ENCODE results near the gene CDX2.

- no peak for TF ChIP-seq CTCF (IDR thresholded peaks at IDR 0.05 in 4 of 5, conservative IDR thresholded peaks at IDR 0.05 in 1 of 5)
- TF ChIP-seq POLR2A (IDR thresholded peaks at IDR 0.05): no peak
Measured at GRCh38 chr13:27955014-27955591, 14.0 kb downstream of the CDX2 start.
